GM12864 (cell line): ENCODE data around the gene PHKG1.
"Not testable (repeated sequence)": the region's sequence is repeated elsewhere in the genome, so short reads cannot be mapped to it uniquely, and the experiment has no call there.

ENCODE experiments used
- DNase-seq: peaks from one replicate; pipeline ENCODE4 v3.0.0-alpha.2; 2011; ENCODE audit warnings: low read depth
- H3K4me3 ChIP-seq: 2 replicates; pipeline ENCODE4 v1.5.1; 2011; ENCODE audit warnings: mild to moderate bottlenecking, low read depth, low read length, control low read depth
- CTCF ChIP-seq: IDR thresholded peaks from 2 replicates; pipeline ENCODE4 v1.5.1; 2011; ENCODE audit warnings: low read depth, mild to moderate bottlenecking, moderate library complexity, low read length, control low read depth, inconsistent platforms; ENCODE audit errors: missing control alignments

Gene PHKG1

GRCh38 chr7:56097700-56098099 lies 4.9 kb upstream of the PHKG1 start:
- no peak for TF ChIP-seq CTCF
- no peak overlapping the region for H3K4me3 ChIP-seq
- DNase-seq: no peak

GRCh38 chr7:56092388-56092787 lies 364 bp downstream of the PHKG1 start:
- not testable (repeated sequence) for H3K4me3 ChIP-seq, DNase-seq

GRCh38 chr7:56091591-56091990 lies 1.2 kb downstream of the PHKG1 start:
- DNase-seq: no peak
- no peak for TF ChIP-seq CTCF
- no peak overlapping the region for H3K4me3 ChIP-seq

- no peak for TF ChIP-seq CTCF
- H3K4me3 ChIP-seq: no peak overlapping the region
- no peak for DNase-seq
Measured at GRCh38 chr7:56087445-56087844, 5.3 kb downstream of the PHKG1 start.

GRCh38 chr7:56086761-56087160 lies 6.0 kb downstream of the PHKG1 start:
- TF ChIP-seq CTCF: no peak

GRCh38 chr7:56083150-56083785 lies 9.5 kb downstream of the PHKG1 start:
- no peak overlapping the region for H3K4me3 ChIP-seq
- no peak for DNase-seq
- TF ChIP-seq CTCF: no peak

More at GRCh38 chr7:56086761-56087160, 6.0 kb downstream of the PHKG1 start:
- no peak overlapping the region for H3K4me3 ChIP-seq
- DNase-seq: no peak

- DNase-seq: no peak
- TF ChIP-seq CTCF: no peak
- no peak overlapping the region for H3K4me3 ChIP-seq
Measured at GRCh38 chr7:56081626-56082340, 11.0 kb downstream of the PHKG1 start.

- DNase-seq, H3K4me3 ChIP-seq: not testable (repeated sequence)
Measured at GRCh38 chr7:56080726-56081435, 11.9 kb downstream of the PHKG1 start.
